Urothelium cell line (cell line): ENCODE data around the gene CD3E.
A peak's percentile ranks its signal among the peaks of the same experiment; 100 is the strongest.

Experiments used
- DNase-seq: peaks from one replicate; pipeline ENCODE4 v3.0.0; 2011; ENCODE audit warnings: low spot score, mixed read lengths
- FAIRE-seq: peaks from 2 replicates; lab custom pipeline; 2011; peaks lifted over from hg19 to GRCh38; lab: Jason Lieb, UNC

CD3E gene

GRCh38 chr11:118321386-118322082, 17.0 kb downstream of the CD3E start:
- DNase-seq = no peak
- no peak for FAIRE-seq

DNA sequence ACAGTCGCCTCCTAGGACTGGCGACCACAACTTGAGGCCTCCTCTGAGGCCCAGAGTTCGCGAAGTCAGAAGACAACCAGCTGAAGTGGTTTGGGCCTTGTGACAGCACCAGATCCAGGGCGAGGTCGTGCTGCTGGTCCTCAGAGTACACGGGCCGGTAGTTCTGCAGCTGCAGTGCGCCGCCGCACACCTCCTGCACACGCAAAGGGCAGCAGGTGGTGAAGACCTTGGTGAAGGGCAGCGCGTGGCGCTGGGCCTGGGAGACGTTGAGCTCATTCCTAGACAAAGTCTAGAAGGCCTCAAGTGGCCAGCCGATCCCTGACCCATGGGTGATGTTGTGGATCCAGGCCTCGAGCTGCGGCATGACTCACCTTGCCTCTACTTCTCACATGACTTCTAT, 18.2 kb downstream of the CD3E start:
- FAIRE-seq (no peak), DNase-seq (no peak)

- FAIRE-seq = no peak
- DNase-seq = no peak
These were observed 20.8 kb downstream of the CD3E start for GRCh38 chr11:118325283-118325682.

DNA sequence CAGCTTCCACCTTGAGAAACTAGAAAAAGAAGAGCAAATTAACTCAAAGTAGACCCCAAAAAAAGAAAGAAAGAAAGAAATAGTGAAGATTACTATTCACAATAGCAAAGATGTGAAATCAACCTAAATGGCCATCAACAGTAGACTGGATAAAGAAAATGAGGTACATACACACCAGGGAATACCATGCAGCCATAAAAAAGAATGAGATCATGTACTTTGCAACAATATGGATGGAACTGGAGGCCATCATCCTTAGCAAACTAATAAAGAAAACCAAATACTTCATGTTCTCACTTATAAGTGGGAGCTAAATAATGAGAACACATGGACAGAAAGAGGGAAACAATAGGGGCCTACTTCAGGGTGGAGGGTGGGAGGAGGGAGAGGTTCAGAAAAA, 24.2 kb downstream of the CD3E start:
- FAIRE-seq (no peak), DNase-seq (no peak)

DNA sequence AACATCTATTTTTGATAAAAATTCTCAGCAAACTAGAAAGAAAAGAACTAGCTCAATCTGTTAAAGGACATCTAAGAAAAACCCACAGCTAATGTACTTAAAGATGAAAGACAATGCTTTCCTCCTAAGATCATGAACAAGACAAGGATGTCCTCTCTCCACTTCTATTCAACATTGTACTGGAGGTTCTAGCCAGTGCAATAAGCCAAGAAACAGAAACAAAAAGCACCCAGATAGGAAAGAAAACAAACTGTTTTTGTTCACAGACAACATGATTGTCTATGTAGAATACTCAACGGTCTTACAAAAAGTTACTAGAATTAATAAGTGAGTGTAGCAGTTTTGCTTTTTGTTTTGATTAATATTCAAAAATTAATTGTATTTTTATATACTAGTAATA, 30.2 kb downstream of the CD3E start:
- no peak for FAIRE-seq

DNA sequence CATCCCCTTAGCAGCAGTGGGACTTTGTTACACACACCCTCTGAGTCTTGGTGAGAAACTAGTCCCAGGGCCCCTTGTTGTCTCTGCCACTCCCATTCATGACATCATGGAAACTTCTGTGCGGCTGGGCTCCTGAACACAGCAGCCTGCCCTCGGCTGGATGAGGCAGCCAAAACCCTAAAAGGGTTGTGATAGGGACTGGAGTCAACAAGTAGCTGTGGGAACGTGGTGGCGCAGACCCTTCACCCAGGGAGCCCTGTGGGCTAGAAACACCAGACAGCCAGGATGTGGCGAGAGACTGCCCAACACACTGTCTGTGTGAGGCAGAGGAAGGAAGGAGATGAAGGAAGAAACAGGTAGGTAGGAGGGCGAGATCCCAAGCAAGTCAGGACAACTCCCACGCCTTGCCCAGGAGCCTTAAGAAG, 34.1 kb downstream of the CD3E start:
- FAIRE-seq (no peak), DNase-seq (no peak)

More for the DNA sequence above, 30.2 kb downstream of the CD3E start:
- no peak for DNase-seq

GRCh38 chr11:118339281-118339961, 34.9 kb downstream of the CD3E start:
- FAIRE-seq = no peak
- no peak for DNase-seq

DNA sequence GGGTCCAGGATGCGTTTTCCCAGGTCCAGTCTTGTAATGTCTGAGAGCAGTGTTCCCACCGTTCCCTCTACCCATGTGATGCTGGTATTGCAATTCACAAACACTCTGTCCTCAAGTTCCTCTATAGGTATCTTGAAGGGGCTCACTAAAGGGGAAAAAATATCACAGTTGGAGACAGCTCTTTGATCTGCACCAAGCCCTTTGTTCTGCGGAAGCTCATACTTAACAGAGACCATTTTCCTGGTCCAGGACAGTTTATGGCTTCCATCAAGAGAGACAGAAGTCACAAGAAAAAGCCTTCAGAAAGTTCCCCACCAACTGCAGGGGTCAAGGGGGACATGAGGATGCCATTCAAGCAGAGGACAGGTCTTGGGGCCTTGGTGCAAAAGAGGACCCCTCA, 35.9 kb downstream of the CD3E start:
- FAIRE-seq (no peak), DNase-seq (no peak)

- DNase-seq (no peak), FAIRE-seq (no peak)
These were observed 36.7 kb downstream of the CD3E start for GRCh38 chr11:118341261-118341660.

- FAIRE-seq = no peak
- DNase-seq = no peak
These were observed 37.4 kb downstream of the CD3E start for GRCh38 chr11:118341815-118342489.

GRCh38 chr11:118342503-118343161, 38.1 kb downstream of the CD3E start, which contains the start of gene CD3D:
Gene CD3D (minus strand): TSS chr11:118342705. CDS start chr11:118342607, 98 bp downstream.
- no peak for FAIRE-seq
- peak; percentile 31 for DNase-seq

GRCh38 chr11:118343248-118343647, 38.7 kb downstream of the CD3E start:
- FAIRE-seq (no peak), DNase-seq (no peak)

DNA sequence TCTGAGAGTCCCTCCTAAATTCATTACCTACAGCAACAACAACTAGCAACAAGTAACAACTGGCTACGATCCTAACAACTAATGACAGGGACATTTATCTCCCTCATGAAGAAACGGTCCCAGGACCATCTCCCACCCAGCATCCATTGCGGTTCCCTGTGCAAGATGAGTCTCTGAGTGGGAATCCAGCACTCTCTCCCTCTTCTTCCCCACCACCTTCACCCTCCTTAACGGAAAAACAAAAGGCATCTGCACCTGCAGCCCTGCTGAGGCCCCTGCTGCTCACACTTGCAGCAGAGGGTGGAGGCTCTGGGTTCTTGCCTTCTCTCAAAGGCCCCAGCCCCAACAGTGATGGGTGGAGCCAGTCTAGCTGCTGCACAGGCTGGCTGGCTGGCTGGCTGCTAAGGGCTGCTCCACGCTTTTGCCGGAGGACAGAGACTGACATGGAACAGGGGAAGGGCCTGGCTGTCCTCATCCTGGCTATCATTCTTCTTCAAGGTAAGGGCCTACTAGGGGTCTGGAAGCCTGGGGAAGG, 39.5 kb downstream of the CD3E start, which contains the start of gene CD3G:
CD3G (plus strand) TSS at position 364 of the 535 bp plus-strand sequence; CDS start at position 444, 80 bp downstream.
- no peak for DNase-seq

GRCh38 chr11:118349475-118349874, 44.9 kb downstream of the CD3E start:
- no peak for DNase-seq
- FAIRE-seq = no peak

More for the DNA sequence above, 39.5 kb downstream of the CD3E start, which contains the start of gene CD3G:
- no peak for FAIRE-seq

DNA sequence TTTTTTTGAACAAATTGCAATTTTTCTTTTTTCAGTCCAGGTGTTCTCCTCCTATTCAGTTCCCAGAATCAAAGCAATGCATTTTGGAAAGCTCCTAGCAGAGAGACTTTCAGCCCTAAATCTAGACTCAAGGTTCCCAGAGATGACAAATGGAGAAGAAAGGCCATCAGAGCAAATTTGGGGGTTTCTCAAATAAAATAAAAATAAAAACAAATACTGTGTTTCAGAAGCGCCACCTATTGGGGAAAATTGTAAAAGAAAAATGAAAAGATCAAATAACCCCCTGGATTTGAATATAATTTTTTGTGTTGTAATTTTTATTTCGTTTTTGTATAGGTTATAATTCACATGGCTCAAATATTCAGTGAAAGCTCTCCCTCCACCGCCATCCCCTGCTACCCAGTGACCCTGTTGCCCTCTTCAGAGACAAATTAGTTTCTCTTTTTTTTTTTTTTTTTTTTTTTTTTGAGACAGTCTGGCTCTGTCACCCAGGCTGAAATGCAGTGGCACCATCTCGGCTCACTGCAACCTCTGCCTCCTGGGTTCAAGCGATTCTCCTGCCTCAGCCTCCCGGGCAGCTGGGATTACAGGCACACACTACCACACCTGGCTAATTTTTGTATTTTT, 48.7 kb downstream of the CD3E start:
- DNase-seq = no peak
- no peak for FAIRE-seq

- no peak for FAIRE-seq
- DNase-seq = no peak
These were observed 53.5 kb downstream of the CD3E start for GRCh38 chr11:118358071-118358470.

GRCh38 chr11:118359295-118359958, 54.9 kb downstream of the CD3E start, which contains the start of gene UBE4A:
Gene UBE4A (plus strand): TSS chr11:118359600. CDS start chr11:118365081, 5,481 bp downstream.
- DNase-seq (peak; percentile 85), FAIRE-seq (no peak)

GRCh38 chr11:118364956-118365615, 60.6 kb downstream of the CD3E start:
- FAIRE-seq (no peak), DNase-seq (no peak)
